NCI-H1694 (cell line): ENCODE data around the gene DLX6.

Experiments used
- DNase-seq: peaks from one replicate; lab custom pipeline; 2025; lab: John Stamatoyannopoulos, UW

The DLX6 gene

GRCh38 chr7:97011104-97011503, 5.8 kb downstream of the DLX6 start:
- DNase-seq = no peak

GRCh38 chr7:97011536-97012364, 6.4 kb downstream of the DLX6 start:
- DNase-seq = no peak

- DNase-seq = no peak
Measured at GRCh38 chr7:97012365-97013133, 7.2 kb downstream of the DLX6 start.

GRCh38 chr7:97013134-97013844, 7.9 kb downstream of the DLX6 start:
- DNase-seq = no peak

- DNase-seq = no peak
Measured at GRCh38 chr7:97013845-97014134, 8.4 kb downstream of the DLX6 start.

GRCh38 chr7:97014145-97014750, 8.9 kb downstream of the DLX6 start:
- no peak for DNase-seq

- DNase-seq = no peak
Measured at GRCh38 chr7:97015279-97015678, 9.9 kb downstream of the DLX6 start.

- no peak for DNase-seq
Measured at GRCh38 chr7:97015756-97016380, 10.5 kb downstream of the DLX6 start.

GRCh38 chr7:97016381-97017191, 11.2 kb downstream of the DLX6 start:
- no peak for DNase-seq

GRCh38 chr7:97017192-97018125, 12.1 kb downstream of the DLX6 start:
- DNase-seq = no peak

- no peak for DNase-seq
Measured at GRCh38 chr7:97018126-97018601, 12.8 kb downstream of the DLX6 start.

GRCh38 chr7:97018791-97019531, 13.6 kb downstream of the DLX6 start:
- DNase-seq = no peak

- no peak for DNase-seq
Measured at GRCh38 chr7:97019710-97020225, 14.4 kb downstream of the DLX6 start.

- no peak for DNase-seq
Measured at GRCh38 chr7:97020601-97020995, 15.2 kb downstream of the DLX6 start.

GRCh38 chr7:97020996-97021746, 15.8 kb downstream of the DLX6 start:
- DNase-seq = no peak

- no peak for DNase-seq
Measured at GRCh38 chr7:97021747-97022490, 16.6 kb downstream of the DLX6 start.
